Fibroblast of skin of abdomen (primary cell): ENCODE results near the gene ABCG2. TPM values are rescaled to one million over a fixed set of nuclear protein-coding genes. Genes with fewer than 3 reads are reported as not detected.

Experiments
- DNase-seq: peaks from one replicate; pipeline ENCODE4 v3.0.0-alpha.2; 2013
- polyA plus RNA-seq, 2 experiments: library from polyadenylated mRNA; unstranded; fragments of 120-200 nt; gene quantifications; one replicate each; pipeline ENCODE4 v1.2.1, GENCODE V29; 2013; ENCODE audit not compliant: insufficient read length in 2 of 2

ABCG2 gene
- polyA plus RNA-seq (2013, experiment 1 of 2; ENCODE audit: insufficient read length) = 0.06 TPM
- polyA plus RNA-seq (2013, experiment 2 of 2; ENCODE audit: insufficient read length) = 0.06 TPM

DNA sequence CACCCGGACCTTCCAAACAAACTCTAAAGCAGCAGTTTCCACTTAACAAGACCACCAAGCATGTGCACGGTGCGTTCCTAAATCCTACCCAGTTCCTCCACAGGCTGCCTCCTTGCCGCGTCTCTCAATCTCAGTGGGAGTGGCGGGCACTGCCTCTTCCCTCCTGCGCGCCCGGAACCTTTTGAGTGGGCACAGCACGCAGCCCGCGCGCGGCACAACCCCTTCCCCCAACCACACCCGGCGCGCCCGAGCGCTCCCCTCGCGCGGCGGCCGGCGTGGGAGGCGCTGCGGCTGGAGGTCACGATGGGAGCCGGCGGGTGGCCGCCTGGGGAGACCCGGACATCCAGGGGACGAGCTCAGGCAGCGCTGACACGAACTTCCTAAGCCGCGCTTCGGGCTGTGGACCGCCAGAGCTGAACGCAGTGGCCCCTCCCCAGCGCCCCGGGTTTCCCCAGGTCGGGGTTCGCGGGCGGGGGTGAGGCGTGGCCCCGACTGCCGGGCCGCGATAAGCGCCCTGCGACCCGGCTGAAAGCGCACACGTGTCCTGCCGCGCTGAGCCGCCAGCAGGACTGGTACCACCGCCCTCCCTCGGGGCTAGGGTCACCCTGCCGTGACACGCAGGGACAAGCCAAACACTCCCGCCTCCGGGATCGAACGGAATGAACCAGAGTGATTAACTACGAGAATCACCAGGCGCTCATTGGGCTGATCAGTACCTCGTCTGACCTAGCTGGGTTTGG is at the start of gene ABCG2:
TSS of gene ABCG2 (minus strand) at position 151 of the 740 bp plus-strand sequence. CDS start 18,644 bp downstream, outside the sequence.
- peak; percentile 62 for DNase-seq

DNA sequence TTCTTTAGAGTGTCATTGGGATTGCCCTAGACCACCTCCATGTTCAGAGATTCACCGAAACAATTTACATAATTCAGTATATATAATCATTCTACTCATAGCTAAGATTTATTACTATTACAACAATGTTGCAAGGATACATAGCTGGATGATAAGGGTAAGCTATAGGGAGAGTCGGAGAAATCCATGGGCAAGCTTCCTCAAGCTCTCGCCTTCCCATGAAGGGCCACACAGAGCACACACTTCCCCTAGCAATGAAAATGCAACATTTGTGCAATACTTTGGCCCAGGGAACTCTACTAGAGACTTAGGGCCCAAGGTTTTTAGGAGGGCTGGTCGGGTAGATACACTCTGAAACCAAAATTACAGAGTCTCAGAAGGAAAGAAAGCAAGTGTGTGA is 49.7 kb upstream of the ABCG2 start:
- no peak for DNase-seq

DNA sequence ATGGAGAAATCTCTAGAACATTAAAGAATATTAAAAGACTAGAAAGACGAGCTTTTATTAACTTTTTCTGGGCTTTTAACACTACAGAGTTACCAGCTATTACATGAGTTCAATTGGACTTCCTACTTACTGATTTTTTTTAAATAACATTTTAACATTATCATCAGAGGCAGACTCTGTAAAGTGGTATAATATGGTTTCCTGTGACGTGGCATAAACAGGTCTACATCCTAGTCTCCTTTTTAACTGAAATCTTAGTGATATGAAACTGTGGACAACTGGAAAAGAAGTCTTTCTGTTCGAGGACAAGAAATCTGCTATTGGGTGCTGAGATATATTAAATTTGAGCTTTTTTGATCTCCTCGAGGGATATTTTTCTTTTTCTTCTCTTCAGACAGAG is 48.7 kb upstream of the ABCG2 start:
- no peak for DNase-seq

DNA sequence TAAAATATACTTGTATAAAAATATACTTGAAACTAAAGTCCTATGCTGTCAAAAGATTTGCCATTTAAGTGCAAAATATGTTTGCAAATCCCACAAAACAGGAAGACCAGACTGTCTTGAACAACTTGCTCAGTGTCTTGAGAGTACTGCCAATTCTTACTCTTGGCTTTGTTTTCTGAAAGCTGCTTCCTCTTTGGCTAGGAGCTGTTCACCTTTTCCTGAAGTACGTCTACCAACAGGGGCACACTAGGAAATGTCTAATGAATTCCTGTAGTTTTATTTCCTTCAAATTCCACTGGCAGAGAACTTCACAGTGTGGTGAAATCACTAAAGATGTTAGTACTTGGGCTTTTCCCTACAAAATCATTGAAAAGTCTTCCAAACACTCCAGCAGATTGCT is 46.4 kb upstream of the ABCG2 start:
- DNase-seq = no peak

DNA sequence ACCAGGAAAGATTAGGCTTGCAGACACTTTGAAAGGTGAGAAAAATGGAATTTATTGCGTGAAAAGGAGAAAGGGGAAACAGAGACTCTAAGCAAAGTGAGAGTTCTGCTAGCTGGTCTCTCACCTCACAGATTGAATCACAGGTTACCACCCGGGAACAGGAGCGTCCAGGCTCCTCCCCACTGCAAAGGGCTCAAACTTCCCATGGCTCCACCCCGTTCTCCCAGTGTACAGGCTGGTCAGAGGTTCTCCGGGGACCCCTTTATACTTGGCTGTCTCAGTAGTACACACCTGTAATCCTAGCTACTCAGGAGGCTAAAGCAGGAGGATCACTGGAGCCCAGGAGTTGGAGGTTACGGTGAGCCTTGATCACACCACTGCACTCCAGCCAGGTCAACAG is 44.0 kb upstream of the ABCG2 start:
- DNase-seq = no peak

DNA sequence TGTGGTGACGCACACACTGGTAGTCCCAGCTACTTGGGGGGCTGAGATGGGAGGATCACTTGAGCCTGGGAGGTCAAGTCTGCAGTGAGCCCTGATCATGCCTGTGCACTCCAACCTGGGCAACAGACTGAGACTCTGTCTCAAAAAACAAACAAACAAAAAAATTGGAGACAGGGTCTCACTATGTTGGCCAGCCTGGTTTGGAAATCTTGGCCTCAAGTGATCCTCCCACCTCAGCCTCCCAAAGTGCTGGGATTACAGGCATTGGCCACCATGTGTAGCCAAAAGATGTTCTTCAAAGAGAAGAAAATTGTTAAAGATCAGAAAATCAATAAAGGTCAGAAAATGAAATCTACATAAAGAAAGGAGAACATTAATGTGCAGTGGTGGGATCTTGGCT is 41.7 kb upstream of the ABCG2 start:
- DNase-seq = no peak

DNA sequence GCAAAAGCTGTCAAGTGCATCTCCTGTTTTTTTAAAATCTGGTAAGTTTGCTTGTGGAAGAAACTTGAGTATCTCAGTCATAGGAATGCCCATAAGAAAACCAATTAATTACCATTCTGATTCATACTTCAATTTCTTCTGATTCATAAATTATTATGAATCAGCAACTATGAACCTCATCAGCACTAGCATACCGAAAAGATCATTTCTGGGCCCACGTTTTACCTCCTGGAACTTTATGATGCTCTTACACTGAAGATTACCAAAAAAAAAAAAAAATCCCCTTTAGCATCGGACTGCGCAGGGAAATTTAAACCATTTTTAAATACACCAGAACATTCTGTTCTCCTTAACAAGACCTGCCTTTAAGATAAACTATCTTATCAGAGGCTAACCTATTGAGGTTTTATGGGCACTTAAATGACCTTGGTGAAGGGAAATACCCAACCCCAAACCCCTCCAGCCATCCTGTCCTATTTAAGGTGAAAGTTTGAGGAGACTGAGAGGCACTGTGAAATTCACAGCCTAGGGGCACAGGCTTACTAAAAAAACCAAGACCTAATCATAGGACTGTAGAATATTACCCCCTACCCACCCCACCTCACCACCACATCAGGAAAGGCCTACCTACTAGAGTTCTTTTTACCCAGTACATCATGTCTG is 38.2 kb upstream of the ABCG2 start:
- no peak for DNase-seq

DNA sequence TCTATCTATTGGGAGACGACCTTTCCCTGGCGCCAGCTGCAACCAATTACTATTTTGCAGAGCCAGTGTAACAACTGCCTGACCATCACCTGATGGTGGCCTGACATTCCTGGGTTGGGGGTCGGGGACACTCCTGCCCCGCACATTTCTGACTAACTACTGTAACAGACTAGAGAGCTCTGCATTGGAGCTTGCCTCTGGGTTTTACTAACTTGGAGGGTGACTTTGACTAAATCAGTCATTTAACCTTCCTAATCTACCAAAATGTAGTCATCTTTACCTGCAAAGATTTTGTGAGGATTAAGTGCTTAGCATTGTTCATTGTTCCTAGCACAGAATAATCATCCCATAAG is 37.5 kb upstream of the ABCG2 start:
- no peak for DNase-seq

DNA sequence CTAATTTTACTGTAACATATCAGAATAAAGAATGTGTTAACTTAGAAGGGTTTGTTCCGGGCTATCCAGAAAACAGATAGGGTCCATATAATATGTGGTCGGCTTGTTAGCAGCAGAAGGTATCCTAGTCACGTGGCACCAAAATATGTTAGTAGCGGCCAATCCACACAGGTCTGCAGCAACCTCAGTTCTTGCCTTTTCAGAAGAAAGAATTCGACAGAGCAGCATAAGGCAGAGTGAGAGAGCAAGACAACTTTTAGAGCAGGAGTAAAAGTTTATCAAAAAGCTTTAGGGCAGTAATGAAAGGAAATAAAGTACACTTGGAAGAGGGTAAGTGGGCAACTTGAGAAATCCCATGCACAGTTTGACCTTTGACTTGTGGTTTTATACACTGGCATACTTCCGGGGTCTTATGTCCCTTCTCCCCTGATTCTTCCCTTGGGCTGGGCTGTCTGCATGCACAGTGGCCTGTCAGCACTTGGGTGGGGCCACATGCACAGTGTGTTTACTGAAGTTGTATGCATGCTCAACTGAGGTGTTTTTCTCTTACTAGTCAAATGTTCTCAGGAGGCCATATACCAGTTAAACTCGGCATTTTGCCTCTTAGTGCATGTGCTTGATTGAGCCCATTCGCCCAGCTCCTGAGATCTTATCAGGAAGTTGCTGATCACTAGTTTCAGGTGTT is 37.0 kb upstream of the ABCG2 start:
- DNase-seq = no peak

DNA sequence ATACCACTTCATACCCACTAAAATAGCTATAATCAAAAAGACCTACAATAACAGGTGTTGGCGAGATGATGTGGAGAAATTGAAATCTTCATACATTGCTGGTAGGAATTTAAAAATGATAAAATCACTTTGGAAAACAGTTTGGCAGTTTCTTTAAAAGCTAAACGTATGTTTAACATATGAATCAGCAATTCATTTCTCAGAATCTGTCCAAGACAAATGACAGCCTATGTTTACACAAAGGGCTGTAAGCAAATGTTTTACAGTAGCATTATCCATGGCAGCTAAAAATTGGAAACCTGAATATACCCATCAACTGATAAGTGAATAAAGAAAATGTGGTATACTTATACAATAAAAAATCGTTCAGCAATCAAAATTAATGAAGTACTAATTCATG is 33.0 kb upstream of the ABCG2 start:
- DNase-seq = no peak

DNA sequence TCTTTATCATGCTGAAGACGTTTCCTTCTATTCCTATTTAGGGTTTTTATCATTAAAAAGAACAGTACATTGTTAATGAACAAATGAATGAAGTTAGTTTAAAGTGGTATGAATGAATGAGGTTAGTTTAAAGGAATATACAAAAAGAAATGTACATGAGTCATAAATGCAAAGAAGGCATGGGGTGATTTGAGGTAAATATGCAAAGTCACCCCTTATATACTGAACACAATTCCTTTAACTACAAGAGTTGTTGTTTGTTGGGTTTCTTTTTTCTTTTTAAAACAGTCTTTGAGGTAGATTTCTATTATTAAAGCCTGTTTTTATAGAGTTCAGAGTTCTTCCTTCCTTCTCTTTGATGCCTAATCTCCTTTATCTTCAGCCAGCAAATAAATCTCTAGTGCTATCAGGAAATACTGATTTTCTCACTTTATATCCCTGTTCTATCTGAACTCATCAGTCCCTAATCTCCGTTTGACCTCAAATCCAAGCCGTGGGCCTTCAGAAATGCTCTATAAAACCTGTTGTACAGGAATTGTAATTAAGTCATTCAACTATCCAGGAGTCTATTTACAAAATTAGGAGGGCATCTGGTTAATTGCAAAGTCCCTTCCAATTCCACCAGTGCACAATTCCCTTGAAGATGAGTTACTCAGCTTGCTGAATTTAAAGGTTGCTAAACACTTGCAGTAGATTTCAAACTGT is 31.6 kb upstream of the ABCG2 start:
- DNase-seq = no peak

DNA sequence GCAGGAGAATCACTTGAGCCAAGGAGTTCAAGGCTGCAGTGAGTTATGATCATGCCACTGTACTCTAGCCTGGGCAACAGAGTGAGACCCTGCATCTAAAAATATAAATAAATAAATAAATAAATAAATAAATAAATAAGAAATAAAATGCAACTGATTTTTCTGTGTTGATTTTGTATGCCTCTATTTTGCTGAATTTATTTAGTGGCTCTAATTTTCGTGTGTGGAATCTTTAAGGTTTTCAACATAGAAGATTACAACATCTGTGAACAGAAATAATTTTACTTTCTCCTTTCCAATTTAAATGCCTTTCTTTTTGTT is 30.9 kb upstream of the ABCG2 start:
- DNase-seq = no peak

DNA sequence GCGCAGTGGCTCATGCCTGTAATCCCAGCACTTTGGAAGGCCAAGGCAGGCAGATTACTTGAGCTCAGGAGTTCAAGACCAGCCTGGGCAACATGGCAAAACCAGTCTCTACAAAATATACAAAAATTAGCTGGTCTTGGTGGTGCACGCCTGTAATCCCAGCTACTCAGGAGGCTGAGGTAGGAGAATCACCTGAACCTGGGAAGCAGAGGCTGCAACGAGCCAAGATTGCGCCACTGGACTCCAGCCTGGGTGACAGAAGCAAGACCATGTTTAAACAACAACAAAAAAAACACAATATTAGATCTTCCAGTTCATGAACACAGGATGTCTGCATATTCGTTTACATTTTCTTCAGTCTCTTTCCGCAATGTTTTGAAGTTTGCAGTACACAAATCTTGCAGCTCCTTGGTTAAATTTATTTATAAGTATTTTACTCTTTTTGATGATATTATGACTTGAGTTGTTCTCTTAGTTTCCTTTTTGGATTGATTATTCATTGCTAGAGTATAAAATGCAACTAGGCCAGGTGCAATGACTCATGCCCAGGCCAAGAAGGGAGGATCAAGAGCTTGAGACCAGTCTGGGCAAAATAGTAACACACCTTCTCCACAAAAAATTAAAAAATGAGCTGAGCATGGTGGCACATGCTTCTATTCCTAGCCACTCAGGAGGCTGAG is 30.4 kb upstream of the ABCG2 start:
- no peak for DNase-seq

DNA sequence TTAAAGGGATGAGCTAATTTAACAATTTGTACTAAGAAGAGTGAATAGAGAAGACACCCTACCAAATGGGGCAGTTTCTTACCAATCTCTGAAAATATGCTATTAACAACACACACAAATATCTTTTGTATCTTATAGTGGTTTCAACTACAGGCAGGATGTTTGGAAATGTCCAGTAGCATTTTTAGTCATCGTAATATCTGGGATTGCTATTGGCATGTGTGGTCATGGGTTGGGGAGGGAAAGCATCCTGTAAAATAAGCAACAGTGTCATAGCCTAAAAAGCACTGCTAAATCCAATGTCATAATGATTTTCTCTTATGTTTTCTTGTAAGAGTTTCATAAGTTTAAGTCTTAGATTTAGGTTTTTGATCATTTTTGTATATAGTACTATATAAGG is 29.3 kb upstream of the ABCG2 start:
- DNase-seq = no peak

DNA sequence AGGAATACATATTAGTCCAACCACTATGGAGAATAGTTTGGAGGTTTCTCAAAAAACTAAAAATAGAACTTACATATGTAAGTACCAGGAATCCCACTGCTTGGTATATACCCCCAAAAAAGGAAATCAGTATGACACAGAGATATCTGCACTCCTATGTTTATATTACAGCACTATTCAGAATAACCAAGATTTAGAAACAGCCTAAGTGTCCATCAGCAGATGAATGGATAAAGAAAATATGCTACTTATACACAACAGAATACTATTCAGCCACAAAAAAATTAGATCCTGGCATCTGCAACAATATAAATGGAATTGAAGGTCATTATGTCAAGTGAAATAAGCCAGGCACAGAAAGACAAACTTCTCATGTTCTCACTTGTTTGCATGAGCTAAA is 27.5 kb upstream of the ABCG2 start:
- peak; percentile 35 for DNase-seq

DNA sequence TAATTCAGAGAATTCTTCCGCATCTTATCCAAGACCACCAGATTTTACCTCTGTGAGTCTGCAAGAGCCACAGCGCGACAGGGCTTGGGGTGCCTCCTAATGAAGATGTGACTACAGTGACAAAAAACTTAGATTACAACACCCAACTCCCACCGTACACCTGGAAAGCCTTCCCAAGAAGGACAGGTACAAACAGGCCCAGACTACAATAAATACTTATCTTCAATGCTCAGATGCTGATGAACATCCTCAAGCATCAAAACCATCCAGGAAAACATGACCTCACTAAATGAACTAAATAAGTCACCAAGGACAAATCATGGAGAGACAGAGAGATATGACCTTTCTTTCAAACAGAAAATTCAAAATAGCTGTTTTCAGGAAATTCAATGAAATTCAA is 20.8 kb upstream of the ABCG2 start:
- no peak for DNase-seq

DNA sequence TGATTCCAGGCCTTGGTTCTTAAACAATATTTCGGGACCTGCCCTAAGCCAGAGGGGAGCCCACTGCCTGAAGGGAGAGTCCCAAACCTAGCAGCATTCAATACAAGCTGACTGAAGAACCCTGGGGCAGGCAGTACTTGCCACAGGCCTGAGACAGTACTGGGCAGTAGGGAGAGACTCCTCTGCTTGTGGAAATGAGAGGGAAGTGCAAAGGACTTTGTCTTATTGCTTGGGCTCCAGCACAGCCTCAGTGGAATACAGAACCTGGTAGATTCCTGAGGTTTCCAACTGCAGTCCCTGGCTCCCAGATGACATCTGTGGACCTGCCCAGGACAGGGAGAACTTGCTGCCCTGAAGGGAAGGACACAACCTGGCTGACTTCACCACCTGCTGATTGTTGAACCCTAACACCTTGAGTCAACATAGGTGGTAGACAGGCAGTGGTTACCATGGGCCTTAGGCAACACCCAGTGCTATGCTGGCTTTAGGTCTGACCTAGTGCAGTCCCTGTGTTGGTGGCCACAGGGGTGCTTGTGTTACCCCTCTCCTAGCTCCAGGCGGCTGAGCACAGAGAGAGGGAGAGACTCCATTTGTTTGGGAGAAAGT is 20.3 kb upstream of the ABCG2 start:
- no peak for DNase-seq

DNA sequence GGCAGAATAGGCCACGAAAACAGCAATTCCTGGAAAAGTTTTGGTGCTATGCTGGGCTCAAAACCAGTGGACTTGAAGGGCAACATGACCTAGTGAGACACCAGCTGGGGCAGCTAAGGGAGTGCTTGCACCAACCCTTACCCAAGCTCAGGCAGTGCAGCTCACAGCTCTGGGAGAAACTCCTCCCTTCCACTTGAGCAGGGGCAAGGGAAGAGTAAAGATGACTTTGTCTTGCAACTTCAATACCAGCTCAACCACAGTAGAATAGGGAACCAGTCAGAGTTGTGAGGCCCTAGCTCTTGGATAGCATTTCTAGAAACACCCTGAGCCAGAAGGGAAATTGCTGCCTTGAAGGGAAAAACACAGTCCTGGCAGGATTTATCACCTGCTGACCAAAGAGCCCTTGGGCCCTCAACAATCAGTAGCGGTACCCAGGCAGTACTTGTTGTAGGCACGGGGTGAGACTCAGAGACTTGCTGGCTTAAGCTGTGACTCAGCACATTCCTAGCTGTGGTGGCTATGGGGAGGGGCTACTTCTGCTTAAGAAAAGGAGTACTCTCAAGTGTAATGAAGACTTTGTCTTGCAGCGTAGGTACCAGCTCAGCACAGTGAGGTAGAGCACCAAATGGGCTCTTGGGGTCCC is 19.7 kb upstream of the ABCG2 start:
- peak; percentile 63 for DNase-seq

DNA sequence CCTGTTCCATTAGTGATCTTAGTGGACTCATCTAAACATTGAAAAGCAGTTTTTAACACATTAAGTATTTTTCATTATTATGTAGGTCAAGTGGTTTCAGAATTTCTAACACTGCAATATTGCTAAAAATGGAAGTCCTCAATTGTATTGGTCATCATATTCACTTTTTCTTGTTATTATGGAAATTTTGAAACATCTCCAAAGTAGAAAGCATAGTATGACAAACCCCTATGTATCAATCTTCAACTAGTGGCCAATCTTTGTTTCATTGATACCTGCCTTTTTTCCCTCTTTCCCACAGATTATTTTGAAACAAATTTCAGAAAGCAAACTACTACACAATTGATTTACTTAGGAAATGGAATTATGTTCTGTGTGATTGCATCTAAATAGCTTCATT is 14.5 kb upstream of the ABCG2 start:
- no peak for DNase-seq

DNA sequence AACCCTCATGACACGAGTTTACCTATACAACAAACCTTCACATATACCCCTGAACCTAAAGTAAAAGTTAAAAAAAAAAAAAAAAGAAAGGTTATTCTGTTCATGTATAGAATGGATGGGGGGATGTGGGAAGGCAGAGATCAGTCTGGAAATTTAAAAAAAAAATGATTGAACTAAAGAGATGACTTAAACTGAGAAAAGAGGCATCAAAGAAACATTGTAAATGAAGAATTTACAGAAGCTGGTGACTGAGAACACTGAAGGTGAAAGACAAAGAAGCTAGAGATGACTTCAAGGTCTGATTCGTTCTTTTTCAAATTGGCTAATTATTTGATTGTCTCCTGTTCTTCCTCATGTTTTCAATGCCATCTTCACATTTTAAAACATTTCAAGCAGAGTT is 12.8 kb upstream of the ABCG2 start:
- DNase-seq = no peak

DNA sequence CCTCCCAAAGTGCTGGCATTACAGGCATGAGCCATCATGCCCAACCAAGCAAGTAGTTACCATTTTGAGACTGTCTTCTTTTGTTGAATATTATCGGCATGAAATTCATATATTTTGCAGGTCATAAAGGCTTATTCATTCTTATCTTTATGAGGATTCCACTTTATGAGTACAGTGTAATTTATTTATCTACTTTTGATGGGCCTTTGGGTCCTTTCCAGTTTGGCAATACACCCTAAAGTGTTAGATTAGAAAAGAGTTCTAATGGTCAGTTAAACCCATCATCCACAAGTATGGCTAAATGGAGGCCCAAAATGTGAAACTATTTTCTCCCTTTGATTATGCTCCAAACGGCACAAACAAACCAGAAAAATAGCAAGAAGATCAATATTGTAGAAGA is 10.9 kb upstream of the ABCG2 start:
- DNase-seq = no peak

DNA sequence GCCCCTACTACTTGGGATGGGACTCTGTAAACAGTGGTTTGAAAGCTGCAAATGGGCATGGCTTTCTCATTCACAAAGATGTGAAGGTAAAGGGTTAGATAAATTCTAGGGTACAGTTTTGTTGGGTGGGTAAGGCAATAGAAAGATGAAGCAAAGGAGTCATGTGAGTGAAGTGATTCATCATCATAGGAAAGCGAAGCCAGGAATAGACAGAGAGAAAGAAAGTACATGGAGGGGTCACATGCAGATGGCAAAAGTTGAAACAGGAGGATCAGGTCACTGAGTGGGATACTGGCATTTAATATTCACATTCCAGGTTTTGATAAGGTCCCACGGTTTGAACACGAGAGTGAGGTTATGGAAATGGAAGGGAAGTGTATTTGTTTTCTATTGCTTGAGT is 8.2 kb upstream of the ABCG2 start:
- no peak for DNase-seq
